Measurements from ENCODE around the gene RSPRY1. TPM values are rescaled to one million over a fixed set of nuclear protein-coding genes. Genes with fewer than 3 reads are reported as not detected.

RSPRY1 gene
- total RNA-seq, 1 experiment from 2014 or later, result 57.7 TPM

DNA sequence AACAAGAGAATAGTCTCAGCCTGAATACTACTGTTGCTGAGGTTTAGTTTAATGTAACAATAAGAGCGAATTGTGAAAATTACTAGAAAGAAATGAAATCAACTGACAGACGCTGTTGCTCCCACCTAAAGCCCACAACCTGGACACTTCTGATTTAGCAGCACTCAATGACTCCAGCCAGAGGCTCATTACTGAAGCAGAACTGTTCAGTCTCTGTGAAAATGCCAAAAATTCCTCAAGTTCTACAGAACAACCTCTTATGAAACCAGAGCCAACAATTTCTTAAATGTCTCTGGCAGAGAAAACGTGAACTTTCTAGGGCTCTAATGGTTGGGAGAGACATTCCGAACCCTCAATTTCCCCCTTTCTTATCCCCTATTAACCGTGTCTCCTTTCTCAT lies 10.2 kb upstream of the RSPRY1 start:
- H3K9me3 ChIP-seq, result no peaks in the 10 kb centered on the region
- H3K9me3 Mint-ChIP-seq (ENCODE audit: unreplicated experiment), result no peaks in the 10 kb centered on the region
- intact Hi-C loops (cut with micrococcal nuclease; ENCODE audit: unreplicated experiment), result no loop called here
- ChIA-PET CTCF (no interaction called here), POLR2A (no interaction called here)
- TF ChIP-seq, protein P1, sequence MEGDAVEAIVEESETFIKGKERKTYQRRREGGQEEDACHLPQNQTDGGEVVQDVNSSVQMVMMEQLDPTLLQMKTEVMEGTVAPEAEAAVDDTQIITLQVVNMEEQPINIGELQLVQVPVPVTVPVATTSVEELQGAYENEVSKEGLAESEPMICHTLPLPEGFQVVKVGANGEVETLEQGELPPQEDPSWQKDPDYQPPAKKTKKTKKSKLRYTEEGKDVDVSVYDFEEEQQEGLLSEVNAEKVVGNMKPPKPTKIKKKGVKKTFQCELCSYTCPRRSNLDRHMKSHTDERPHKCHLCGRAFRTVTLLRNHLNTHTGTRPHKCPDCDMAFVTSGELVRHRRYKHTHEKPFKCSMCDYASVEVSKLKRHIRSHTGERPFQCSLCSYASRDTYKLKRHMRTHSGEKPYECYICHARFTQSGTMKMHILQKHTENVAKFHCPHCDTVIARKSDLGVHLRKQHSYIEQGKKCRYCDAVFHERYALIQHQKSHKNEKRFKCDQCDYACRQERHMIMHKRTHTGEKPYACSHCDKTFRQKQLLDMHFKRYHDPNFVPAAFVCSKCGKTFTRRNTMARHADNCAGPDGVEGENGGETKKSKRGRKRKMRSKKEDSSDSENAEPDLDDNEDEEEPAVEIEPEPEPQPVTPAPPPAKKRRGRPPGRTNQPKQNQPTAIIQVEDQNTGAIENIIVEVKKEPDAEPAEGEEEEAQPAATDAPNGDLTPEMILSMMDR (IDR thresholded peaks at IDR 0.05; ENCODE audit: insufficient read depth in 1 of 2, low read depth in 1 of 2, low read length in 1 of 2, severe bottlenecking in 1 of 2, unreplicated experiment in 1 of 2), result no peak
- no peak overlapping the region for H3K4me3 Mint-ChIP-seq (ENCODE audit: unreplicated experiment)
- H3K4me1 Mint-ChIP-seq (ENCODE audit: low read depth, unreplicated experiment), result peaks cover 5% of the 10 kb centered on the region
- peaks cover 2% of the 10 kb centered on the region for H3K36me3 ChIP-seq (ENCODE audit: control insufficient read depth, insufficient read depth, low read length)
- peaks cover 30% of the 10 kb centered on the region for H3K36me3 Mint-ChIP-seq (ENCODE audit: insufficient read depth, unreplicated experiment)
- DNase-seq, result no peak
- peaks cover 19% of the 10 kb centered on the region for H3K4me1 ChIP-seq
- no TSS peak for BruUV-seq (replicated peaks)
- H3K27ac Mint-ChIP-seq (ENCODE audit: unreplicated experiment), result no peak overlapping the region
- no peaks in the 10 kb centered on the region for H3K27me3 Mint-ChIP-seq (ENCODE audit: insufficient read depth, unreplicated experiment)
- H3K27me3 ChIP-seq (replicated peaks; ENCODE audit: control insufficient read depth, insufficient read depth, low read length), result no peaks in the 10 kb centered on the region
- H3K4me3 ChIP-seq (ENCODE audit: low read depth, low read length), result no peak overlapping the region

DNA sequence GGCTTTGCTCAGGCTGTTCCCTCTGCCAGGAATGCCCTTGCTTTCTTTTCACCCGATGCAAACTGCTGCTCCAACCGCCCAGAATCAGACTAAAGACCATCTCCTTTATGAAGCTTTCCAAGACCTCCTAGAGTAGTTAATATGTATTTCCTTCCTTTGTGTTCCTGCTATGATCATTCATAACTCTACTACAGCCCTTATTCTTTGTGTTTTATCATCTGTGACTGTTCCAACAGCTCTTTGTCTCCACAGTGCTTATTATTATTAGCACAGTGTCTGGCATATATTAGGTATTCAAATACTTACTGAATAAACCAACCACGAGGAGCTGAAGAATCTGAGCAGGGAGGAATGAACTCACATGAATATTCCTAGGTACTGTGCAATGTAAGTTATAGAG lies 7.9 kb upstream of the RSPRY1 start:
- Histone ChIP-seq H3K27me3 (replicated peaks; ENCODE audit: control insufficient read depth, insufficient read depth, low read length) (no peaks in the 10 kb centered on the region), H3K4me3 (ENCODE audit: low read depth, low read length) (no peak overlapping the region), H3K4me1 (peaks cover 19% of the 10 kb centered on the region), H3K9me3 (no peaks in the 10 kb centered on the region), H3K36me3 (ENCODE audit: control insufficient read depth, insufficient read depth, low read length) (no peaks in the 10 kb centered on the region; the same call in 1 of the 2 replicates)
- intact Hi-C loops (cut with micrococcal nuclease; ENCODE audit: unreplicated experiment), result no loop called here
- no peak for DNase-seq
- Mint-ChIP-seq H3K4me3 (ENCODE audit: unreplicated experiment) (no peak overlapping the region), H3K4me1 (ENCODE audit: low read depth, unreplicated experiment) (peaks cover 5% of the 10 kb centered on the region), H3K27me3 (ENCODE audit: insufficient read depth, unreplicated experiment) (no peaks in the 10 kb centered on the region), H3K27ac (ENCODE audit: unreplicated experiment) (no peak overlapping the region), H3K36me3 (ENCODE audit: insufficient read depth, unreplicated experiment) (peaks cover 14% of the 10 kb centered on the region), H3K9me3 (ENCODE audit: unreplicated experiment) (no peaks in the 10 kb centered on the region)
- no TSS peak for BruUV-seq (replicated peaks)
- TF ChIP-seq, protein P1 (IDR thresholded peaks at IDR 0.05; ENCODE audit: insufficient read depth in 1 of 2, low read depth in 1 of 2, low read length in 1 of 2, severe bottlenecking in 1 of 2, unreplicated experiment in 1 of 2), result no peak
- POLR2A ChIA-PET, result no interaction called here
- CTCF ChIA-PET, result no interaction called here

DNA sequence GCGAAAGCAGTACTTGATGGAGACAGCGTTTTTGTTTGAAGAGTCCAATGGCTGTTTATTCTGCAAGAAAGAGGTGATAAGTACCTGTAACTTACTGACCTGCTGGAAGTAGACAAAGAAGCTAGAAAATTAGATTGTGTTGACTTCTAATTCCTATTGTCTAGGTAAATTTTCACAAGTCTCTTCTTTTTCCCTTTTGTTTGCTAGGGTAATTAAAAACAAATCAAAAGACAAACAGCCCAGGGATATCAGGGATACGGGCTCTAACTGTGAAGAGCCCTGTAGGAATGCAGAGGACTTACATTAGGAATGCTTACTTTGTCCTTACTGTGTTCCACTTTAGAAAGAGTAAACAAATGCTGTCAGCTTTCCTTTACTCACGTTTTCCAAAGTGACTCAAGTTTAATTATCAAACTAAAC lies 7.3 kb upstream of the RSPRY1 start:
- Histone ChIP-seq H3K36me3 (ENCODE audit: control insufficient read depth, insufficient read depth, low read length) (no peaks in the 10 kb centered on the region; the same call in 1 of the 2 replicates), H3K4me3 (ENCODE audit: low read depth, low read length) (no peak overlapping the region), H3K9me3 (no peaks in the 10 kb centered on the region), H3K27me3 (replicated peaks; ENCODE audit: control insufficient read depth, insufficient read depth, low read length) (no peaks in the 10 kb centered on the region), H3K4me1 (peaks cover 19% of the 10 kb centered on the region)
- H3K27ac Mint-ChIP-seq (ENCODE audit: unreplicated experiment), result no peak overlapping the region
- TF ChIP-seq, protein P1 (IDR thresholded peaks at IDR 0.05; ENCODE audit: insufficient read depth in 1 of 2, low read depth in 1 of 2, low read length in 1 of 2, severe bottlenecking in 1 of 2, unreplicated experiment in 1 of 2), result no peak
- peak in 1 of 2 experiments; percentile 12 for DNase-seq
- intact Hi-C loops (cut with micrococcal nuclease; ENCODE audit: unreplicated experiment), result no loop called here
- H3K36me3 Mint-ChIP-seq (ENCODE audit: insufficient read depth, unreplicated experiment), result peaks cover 8% of the 10 kb centered on the region
- ChIA-PET CTCF (no interaction called here), POLR2A (no interaction called here)
- BruUV-seq (replicated peaks), result no TSS peak
- no peak overlapping the region for H3K4me3 Mint-ChIP-seq (ENCODE audit: unreplicated experiment)
- no peaks in the 10 kb centered on the region for H3K9me3 Mint-ChIP-seq (ENCODE audit: unreplicated experiment)
- peaks cover 7% of the 10 kb centered on the region for H3K4me1 Mint-ChIP-seq (ENCODE audit: low read depth, unreplicated experiment)
- no peaks in the 10 kb centered on the region for H3K27me3 Mint-ChIP-seq (ENCODE audit: insufficient read depth, unreplicated experiment)

Measured in Caco-2 (cell line).